ENCODE results near the gene SRP14.
"Not testable (repeated sequence)": the region's sequence is repeated elsewhere in the genome, so short reads cannot be mapped to it uniquely, and the experiment has no call there.

SRP14 gene

GRCh38 chr15:40048926-40049475 is 10.0 kb upstream of the SRP14 start:
- DNase-seq: no peak

DNA sequence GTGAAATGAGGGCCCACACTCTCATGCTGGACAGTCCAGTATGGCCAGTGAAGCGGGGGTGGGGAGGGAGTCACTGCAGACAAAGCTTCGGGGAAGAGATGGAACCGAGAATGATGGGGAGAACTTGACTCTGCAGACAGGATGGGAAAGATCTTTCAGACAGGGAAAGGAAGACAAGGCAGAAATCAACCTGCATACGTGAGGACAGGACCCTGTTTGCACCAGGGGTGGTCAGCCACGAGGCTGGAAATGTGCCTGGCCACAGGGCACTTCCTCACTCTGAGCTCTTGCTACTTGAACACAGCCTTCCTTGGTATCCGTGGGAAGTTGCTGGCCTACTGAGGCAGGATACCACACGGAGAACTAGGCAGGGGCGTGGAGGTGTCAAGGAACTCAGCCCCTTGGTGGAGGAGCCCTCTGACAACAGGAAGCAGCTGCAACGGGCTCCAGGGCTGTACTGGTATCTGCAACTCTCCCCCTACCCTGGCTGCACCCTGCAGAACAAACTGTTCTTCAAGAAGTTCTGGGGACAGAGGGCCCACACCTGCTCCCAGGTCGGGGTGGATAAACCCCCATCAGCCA is 9.3 kb upstream of the SRP14 start:
- peak; percentile 74 for DNase-seq

- DNase-seq: peak; percentile 64
These were observed 8.6 kb upstream of the SRP14 start for GRCh38 chr15:40047415-40048210.

DNA sequence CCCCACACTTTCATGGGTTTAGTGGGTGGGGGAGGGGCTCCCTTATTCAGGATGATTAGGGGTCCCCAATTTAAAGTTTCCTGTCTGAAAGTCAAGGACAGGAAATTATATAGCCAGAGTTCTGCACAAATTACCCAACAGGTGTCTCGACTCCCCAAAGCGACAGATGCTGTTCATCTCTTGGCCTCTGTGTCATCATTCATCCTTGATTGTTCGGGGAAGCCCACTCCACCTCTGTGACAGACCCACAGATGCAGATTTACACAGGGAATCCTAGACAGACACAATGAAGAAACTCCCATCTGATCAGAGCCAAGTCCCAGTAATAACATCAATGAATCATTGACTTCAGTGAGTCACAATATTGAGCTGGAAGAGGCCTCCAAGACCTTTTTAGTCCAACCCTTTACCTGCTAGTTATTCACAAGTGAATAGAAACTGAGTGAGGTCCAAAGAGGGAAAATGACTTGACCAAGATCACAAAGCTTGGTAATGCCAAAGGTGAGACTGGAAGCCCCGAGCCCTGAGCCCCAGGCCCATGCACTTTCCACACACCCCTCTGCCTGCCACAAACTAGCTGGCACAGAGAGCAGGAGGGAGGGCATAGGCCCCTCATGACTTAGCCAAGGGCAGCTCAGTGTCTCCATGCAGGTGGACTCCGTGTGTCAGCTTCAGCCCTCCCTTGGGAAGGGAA is 7.9 kb upstream of the SRP14 start:
- DNase-seq: no peak

DNA sequence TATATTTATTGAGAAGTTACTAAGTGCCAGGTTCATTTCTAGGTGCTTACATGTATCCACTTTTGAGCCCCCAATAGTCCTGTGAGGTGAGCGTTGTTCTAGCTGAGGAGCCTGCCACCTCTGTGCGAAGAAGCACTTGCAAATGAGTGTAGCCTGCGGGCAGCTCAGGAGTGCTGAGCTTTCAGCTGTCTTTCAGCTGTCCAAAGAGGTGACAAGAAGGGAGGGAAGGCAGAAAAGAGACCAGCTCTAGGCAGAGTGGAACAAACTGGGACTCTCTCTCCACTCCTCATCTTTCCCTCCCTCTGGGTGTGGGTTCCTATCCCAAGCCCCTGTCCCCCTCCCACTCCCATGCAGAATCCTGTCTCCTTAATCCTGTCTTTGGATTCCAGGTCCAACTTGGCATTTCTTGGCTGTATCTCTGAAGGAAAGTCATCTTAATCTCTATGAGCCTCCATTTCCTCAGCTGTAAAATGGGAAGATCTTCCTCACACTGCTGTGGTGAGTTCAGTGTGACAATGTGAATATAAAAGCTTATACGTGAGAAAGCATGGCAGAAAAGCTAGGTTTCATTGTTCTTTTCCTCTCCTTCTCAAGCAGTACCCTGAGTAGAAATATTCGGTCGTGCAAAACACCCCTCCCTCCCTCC is 6.7 kb upstream of the SRP14 start:
- no peak for DNase-seq

DNA sequence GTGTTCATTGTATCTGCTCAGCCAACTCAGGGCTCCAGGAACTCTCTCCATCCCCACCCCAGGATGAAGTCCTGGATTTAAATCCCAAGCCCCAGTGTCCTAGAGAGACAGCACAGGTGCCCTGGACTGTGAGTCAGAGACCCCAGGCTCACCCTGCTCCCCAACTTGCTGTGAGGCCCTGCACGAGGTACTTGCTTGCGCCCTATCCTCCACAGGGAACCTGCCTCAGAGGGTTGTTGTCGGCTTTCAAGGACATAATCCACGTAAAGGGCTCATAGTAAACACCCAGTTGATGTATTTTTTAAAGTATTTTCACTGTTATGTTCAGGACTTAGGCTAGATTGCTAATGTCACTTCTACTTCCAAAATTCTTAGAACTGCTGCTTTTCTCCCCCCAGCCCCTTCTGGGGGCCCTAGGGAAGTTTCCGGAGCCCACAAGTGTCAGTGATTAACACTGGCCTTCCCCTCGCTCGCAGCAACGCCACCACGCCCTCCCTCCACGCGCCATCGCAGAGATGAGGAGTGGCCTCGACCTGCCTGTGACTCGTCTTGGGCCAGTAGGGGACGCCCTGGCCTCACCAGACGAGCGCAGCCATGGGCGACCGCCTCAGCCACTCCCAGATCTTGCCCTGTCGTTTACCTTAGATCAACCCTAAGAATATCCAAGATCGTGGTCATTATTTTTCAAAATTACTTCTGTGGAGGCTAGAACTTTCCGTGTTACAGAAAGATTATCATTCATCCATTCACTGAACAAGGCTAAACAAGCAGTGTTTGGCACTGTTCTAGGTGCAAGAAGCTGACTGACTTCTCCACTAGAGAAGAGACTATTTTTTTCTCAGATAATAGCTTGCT is 6.0 kb upstream of the SRP14 start:
- peak; percentile 94 for DNase-seq

- no peak for DNase-seq
These were observed 5.1 kb upstream of the SRP14 start for GRCh38 chr15:40043927-40044716.

DNA sequence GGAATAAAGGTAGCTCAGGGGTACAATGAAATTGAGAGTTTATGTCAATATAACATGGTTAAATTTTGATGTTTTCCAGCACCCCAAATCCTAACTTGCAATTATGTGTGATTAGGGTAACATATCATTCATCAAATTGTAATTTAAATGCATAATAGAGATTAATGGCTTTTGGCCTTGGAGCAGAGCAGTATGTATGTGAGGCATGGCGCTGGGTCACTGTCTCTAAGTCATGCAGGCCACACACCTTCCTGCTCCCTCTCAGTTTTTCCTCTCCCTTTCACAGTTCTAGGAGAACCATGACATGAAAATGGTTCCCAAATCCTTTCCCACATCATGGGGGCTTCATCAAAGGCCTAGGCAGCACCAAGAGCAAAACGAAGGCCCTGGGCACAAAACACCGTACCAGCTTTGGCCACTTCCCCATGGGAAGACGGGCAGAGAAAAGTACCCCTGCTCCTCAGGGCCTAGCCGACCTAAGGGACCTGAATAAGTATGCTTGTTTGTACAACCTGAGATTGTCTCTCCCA is 3.9 kb upstream of the SRP14 start:
- DNase-seq: no peak

- DNase-seq: no peak
These were observed 1.8 kb upstream of the SRP14 start for GRCh38 chr15:40040770-40041169.

GRCh38 chr15:40040293-40040635 is 1.3 kb upstream of the SRP14 start:
- DNase-seq: no peak

- no peak for DNase-seq
These were observed 725 bp downstream of the SRP14 start for GRCh38 chr15:40038275-40038637.

DNA sequence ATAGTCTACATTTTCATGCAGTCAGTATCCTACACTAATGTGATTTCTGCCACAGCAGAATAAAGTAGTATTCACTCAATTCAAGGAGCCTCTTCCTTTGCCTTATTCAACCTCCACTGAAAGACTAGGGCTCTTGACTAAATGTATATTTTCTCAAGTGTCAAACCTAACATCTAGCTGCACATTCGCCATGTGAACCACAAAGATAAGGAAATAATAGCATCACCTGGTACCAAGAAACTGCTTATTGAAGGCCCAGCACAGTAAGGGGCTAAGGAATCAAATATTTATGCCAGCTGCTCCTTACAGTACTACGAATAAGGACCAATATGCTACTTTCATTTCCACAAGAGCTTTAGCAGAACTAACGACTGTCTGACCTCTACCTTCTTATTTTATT is 1.3 kb downstream of the SRP14 start:
- DNase-seq: peak; percentile 54

GRCh38 chr15:40035182-40035581 is 3.8 kb downstream of the SRP14 start:
- not testable (repeated sequence) for DNase-seq

DNA sequence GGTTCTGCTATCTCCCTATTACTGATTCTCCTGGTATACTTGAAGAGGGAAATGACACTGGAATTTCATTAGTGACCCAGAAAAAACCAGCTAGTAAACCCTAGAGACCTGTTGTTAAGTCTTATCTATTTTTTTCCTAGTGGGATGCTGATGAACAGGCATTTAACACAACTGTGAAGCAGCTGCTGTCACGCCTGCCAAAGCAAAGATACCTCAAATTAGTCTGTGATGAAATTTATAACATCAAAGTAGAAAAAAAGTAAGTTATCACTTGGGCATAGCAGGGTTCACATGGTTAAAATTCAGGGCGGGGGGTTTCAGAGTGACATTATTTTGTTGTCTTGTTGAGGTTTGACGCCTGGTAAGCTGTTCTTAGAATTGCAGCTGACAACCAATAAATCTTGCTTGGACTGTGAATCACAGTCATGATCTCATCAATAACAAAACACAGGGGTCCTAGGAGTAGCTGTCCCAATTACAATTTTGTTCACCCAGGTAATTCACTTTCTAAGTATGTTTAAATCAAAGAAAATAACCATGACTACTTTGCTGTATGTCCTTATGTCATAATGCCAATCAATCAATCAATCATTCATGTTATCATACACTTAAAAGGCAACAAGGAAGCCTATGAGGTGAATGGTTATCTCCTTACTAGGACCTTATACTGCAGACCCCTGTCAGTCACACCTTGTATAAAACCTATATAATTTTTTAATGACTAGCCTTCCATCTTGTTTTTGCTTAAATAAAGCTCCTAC is 4.6 kb downstream of the SRP14 start:
- no peak for DNase-seq

- no peak for DNase-seq
These were observed 6.7 kb downstream of the SRP14 start for GRCh38 chr15:40032125-40032839.

- no peak for DNase-seq
These were observed 7.7 kb downstream of the SRP14 start for GRCh38 chr15:40031300-40031699.

DNA sequence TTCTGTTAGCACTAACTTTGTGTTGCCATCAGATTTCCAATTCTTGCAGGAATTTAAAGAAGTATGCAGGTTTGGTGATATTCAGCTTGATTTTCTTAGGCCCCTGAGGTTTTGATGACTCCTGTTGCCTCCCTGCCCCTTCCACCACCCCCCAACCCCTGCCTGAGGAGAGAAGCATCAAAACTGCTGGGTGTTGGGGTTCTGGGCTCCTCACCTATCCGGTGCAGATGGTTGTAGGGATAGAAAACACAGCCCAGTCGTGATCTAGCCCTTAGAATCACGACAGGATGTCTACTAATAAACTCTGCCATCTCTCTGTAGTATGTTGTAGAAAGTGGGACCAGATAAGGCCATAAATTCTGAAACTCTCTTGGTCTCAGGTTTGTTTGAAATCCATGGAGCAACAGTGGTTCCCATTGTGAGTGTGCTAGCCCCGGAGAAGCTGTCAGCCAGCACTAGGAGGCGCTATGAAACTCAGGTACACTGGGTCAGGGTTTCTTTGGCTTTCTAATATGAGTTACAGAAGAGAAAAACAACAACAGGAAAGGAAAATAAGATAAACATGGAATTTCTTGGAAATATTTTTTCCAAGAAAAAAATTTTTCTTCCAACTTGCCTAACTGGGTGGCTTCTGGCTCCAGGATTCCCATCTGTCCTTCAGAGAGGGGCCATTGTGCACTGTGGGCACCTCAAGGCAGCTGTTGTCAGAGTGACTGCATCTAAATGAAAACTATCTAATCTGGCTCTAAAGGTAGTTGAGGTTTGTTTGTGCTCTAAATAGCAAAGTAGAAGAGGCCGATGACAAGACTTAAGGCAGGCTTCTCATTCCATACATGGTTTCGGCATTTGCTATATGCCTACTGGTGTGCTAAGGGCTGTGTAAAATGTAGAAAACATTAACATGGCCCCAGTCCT is 8.7 kb downstream of the SRP14 start:
- DNase-seq: peak; percentile 56

GRCh38 chr15:40028853-40029252 is 10.1 kb downstream of the SRP14 start:
- DNase-seq: no peak

GRCh38 chr15:40028193-40028592 is 10.8 kb downstream of the SRP14 start:
- DNase-seq: no peak

Data from hematopoietic multipotent progenitor cell treated with erythropoietin and hydrocortisone succinate and interleukin-3 and kit ligand, for 4 days (in vitro differentiated cells).